ENCODE results near the gene MAP3K5. TPM values are rescaled to one million over a fixed set of nuclear protein-coding genes. Genes with fewer than 3 reads are reported as not detected.

MAP3K5 gene
- total and polyA plus RNA-seq, 9 donors: 37.0 to 217 (median 80.2) TPM

DNA sequence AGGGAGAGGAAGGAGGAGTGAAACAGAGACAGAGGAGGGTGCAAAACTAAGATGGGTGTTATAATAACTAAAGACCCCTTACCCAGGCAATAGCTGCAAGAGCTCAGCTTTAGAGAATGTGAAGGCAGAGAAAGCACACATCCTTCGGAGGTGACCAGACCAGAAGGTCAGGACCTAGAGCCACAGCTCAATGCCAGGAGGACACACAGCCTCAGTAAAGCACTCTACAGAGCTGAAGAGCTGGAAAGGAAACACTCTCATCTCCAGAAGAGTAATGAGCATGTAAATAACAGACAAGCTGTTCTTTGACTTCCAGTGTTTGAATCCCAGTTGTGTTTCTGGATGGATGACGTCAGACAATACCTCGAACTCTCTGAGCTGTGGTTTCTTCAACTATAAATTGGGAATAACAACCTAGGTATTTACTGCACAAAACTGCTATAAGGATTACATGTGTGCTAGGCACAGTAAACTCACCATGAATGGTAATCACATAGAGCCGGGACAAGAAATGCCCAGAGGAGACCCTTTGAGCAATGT, 63.2 kb downstream of the MAP3K5 start:
- H3K4me1 ChIP-seq (ENCODE audit: insufficient read depth): peaks cover 3% of the 10 kb centered on the region
- intact Hi-C loops (cut with DNase I): no loop called here

DNA sequence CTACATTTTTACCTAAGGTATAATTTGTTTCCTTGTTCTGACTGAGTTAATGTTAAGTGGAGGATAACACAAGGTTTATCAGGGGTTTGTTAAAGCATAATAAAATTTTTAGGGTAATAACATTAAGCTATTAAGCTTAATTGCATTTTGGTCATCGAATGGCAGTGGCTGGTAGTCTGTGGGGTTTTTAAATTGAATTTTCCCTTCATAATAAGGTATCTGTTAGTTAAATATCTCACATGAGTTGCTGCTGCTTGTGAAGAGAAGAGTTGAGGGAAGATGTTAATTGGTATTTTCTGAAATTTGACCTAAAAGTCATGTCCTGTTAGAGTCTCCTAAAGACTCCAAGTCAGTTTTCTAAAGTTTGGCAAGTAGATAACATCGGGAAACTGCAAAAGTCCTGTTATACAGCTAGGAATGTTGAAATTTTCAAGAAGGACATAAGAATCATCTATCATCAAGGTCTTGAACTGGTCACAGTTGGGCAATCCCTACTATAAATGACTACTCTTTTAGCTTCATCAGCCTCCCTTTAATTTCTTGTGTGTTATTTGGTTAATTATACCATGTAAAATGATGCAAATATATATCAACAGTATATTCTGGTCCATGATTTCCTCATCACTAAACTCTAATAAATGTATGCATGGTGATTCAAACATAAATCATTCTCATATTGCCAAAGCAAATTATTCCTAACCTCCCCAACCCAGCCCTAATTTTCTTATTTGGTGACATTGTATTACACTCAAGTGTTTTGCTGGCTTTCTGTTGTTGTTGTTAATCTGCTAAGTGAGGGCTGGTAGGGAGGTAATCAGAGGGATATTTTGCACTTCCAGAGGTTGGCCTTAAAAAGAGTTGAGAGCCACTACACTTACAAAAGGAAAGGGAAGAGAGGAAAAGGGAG, 64.0 kb downstream of the MAP3K5 start:
- Histone ChIP-seq H3K27ac (no peak overlapping the region), H3K4me1 (ENCODE audit: insufficient read depth) (peaks cover 3% of the 10 kb centered on the region)

More for the DNA sequence above, 63.2 kb downstream of the MAP3K5 start:
- Histone ChIP-seq H3K36me3 (no peaks in the 10 kb centered on the region), H3K27me3 (no peaks in the 10 kb centered on the region), H3K4me3 (no peak overlapping the region), H3K27ac (no peak overlapping the region), H3K9me3 (no peaks in the 10 kb centered on the region)
- TF ChIP-seq EP300 (IDR thresholded peaks at IDR 0.05): no peak
- TF ChIP-seq, protein P1, sequence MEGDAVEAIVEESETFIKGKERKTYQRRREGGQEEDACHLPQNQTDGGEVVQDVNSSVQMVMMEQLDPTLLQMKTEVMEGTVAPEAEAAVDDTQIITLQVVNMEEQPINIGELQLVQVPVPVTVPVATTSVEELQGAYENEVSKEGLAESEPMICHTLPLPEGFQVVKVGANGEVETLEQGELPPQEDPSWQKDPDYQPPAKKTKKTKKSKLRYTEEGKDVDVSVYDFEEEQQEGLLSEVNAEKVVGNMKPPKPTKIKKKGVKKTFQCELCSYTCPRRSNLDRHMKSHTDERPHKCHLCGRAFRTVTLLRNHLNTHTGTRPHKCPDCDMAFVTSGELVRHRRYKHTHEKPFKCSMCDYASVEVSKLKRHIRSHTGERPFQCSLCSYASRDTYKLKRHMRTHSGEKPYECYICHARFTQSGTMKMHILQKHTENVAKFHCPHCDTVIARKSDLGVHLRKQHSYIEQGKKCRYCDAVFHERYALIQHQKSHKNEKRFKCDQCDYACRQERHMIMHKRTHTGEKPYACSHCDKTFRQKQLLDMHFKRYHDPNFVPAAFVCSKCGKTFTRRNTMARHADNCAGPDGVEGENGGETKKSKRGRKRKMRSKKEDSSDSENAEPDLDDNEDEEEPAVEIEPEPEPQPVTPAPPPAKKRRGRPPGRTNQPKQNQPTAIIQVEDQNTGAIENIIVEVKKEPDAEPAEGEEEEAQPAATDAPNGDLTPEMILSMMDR (IDR thresholded peaks at IDR 0.05): no peak
- TF ChIP-seq POLR2A (IDR thresholded peaks at IDR 0.05): no peak
- WGBS, 3 donors: 89 to 95% (median 95%) methylated on average over 4 of the region's 4 CpGs
- no peak for DNase-seq

DNA sequence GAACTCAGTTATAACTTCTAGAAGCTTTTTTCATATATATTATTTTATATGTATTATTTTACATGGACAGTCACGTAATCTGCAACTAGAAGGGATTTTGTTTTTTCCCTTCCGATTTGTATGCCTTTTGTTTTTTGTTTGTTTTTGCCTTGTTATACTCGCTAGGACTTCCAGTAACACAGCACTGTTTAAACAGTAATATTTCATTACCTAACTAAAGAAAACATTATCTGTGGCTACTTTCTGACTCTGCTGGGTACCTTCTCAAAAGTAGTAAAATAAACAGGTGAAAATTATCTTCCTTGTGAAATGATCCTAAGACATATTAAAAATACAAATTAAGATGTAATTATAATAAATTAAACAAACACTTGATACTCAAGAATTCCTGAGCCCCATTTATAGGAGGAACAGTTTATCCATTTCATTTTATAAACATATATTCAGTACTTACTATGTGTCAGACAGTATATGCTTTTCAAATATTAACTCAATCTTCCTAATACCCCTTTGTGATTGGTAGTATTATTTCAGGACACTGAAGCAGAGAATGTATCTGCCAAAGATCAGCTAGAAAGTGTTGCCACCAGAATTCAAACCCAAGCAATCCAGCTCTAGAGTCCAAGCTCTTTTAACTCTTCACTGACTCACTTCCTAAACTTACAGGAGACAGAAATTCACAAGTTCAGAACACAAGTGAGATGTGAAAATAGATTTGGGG, 65.3 kb downstream of the MAP3K5 start:
- peaks cover 3% of the 10 kb centered on the region for H3K4me1 ChIP-seq (ENCODE audit: insufficient read depth)
- H3K9me3 ChIP-seq: no peaks in the 10 kb centered on the region
- DNase-seq: no peak
- no peak for TF ChIP-seq EP300 (IDR thresholded peaks at IDR 0.05)
- no peak for TF ChIP-seq POLR2A (IDR thresholded peaks at IDR 0.05)
- TF ChIP-seq, protein P1 (IDR thresholded peaks at IDR 0.05): no peak
- H3K27ac ChIP-seq: no peak overlapping the region
- WGBS, 3 donors: 60 to 74% (median 73%) methylated on average over 3 of the region's 3 CpGs
- intact Hi-C loops (cut with DNase I): no loop called here
- H3K4me3 ChIP-seq: no peak overlapping the region
- no peaks in the 10 kb centered on the region for H3K36me3 ChIP-seq
- H3K27me3 ChIP-seq: no peaks in the 10 kb centered on the region

More for the DNA sequence above, 64.0 kb downstream of the MAP3K5 start:
- Histone ChIP-seq H3K27me3 (no peaks in the 10 kb centered on the region), H3K9me3 (no peaks in the 10 kb centered on the region), H3K4me3 (no peak overlapping the region), H3K36me3 (no peaks in the 10 kb centered on the region)
- 68 to 79% (median 71%) methylated on average over 2 of the region's 2 CpGs for whole genome bisulfite sequencing, 3 donors
- no peak for DNase-seq
- TF ChIP-seq POLR2A (IDR thresholded peaks at IDR 0.05): no peak
- intact Hi-C loops (cut with DNase I): no loop called here

DNA sequence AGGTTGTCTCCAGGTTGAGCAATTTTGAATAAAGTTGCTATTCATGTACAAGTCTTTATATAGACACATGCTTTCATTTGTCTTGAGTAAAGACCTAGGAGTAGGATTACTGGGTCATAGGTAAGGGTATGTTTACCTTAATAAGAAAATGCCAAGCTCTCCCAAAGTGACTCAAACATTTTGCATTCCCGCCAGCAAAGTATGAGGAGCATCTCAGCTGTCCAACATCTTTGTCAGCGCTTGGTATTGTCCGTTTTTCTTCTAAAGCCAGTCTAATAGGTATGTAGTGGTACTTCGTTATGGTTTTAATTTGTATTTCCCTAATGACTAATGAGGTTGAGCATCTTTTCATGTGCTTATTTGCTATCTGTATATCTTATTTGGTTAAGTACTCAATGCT, 67.2 kb downstream of the MAP3K5 start:
- H3K27ac ChIP-seq: no peak overlapping the region
- no peaks in the 10 kb centered on the region for H3K27me3 ChIP-seq
- TF ChIP-seq EP300 (IDR thresholded peaks at IDR 0.05): no peak
- TF ChIP-seq, protein P1 (IDR thresholded peaks at IDR 0.05): no peak
- no peak for TF ChIP-seq POLR2A (IDR thresholded peaks at IDR 0.05)
- intact Hi-C loops (cut with DNase I): no loop called here
- H3K4me1 ChIP-seq (ENCODE audit: insufficient read depth): no peaks in the 10 kb centered on the region
- 95 to 97% (median 97%) methylated on average over 4 of the region's 4 CpGs for whole genome bisulfite sequencing, 3 donors
- no peak for DNase-seq
- H3K36me3 ChIP-seq: no peaks in the 10 kb centered on the region
- no peaks in the 10 kb centered on the region for H3K9me3 ChIP-seq
- H3K4me3 ChIP-seq: no peak overlapping the region
